ENCODE results near the gene ALKBH1.

The ALKBH1 gene

GRCh38 chr14:77691259-77691658, 16.6 kb downstream of the ALKBH1 start:
- H2AFZ ChIP-seq (ENCODE audit: low read depth, low read length): no peak overlapping the region
- no peak for DNase-seq
- no peaks in the 10 kb centered on the region for H3K9me3 ChIP-seq (ENCODE audit: insufficient read depth, low read length, severe bottlenecking)
- H3K4me2 ChIP-seq (ENCODE audit: insufficient read depth, low read length): no peak overlapping the region
- H4K20me1 ChIP-seq (ENCODE audit: insufficient read depth, low read length): peaks cover 1% of the 10 kb centered on the region; the same call in 1 of the 2 replicates
- ATAC-seq (ENCODE audit: insufficient read depth, low read depth): no peak
- no peaks in the 10 kb centered on the region for H3K27me3 ChIP-seq (ENCODE audit: insufficient read depth, low read length, poor library complexity)
- no peak overlapping the region for H3K27ac ChIP-seq (ENCODE audit: low read length)
- H3K79me2 ChIP-seq (ENCODE audit: insufficient read depth, low read length): peaks cover under 1% of the 10 kb centered on the region; the same call in 1 of the 2 replicates
- no peak overlapping the region for H3K9ac ChIP-seq (ENCODE audit: low read depth, low read length)
- TF ChIP-seq CTCF (IDR thresholded peaks at IDR 0.05; ENCODE audit: borderline replicate concordance, extremely low read depth, low read length, poor library complexity, severe bottlenecking) (no peak), EZH2 (IDR thresholded peaks at IDR 0.05; ENCODE audit: borderline replicate concordance, low read depth, low read length, severe bottlenecking) (no peak)
- no peaks in the 10 kb centered on the region for H3K4me1 ChIP-seq (ENCODE audit: insufficient read depth, low read length)
- no peak overlapping the region for H3K4me3 ChIP-seq (ENCODE audit: low read depth in 1 of 2, low read length in 2 of 2)
- peaks cover 55% of the 10 kb centered on the region for H3K36me3 ChIP-seq (ENCODE audit: insufficient read depth, low read length)

- no peaks in the 10 kb centered on the region for H3K4me1 ChIP-seq (ENCODE audit: insufficient read depth, low read length)
- H3K79me2 ChIP-seq (ENCODE audit: insufficient read depth, low read length): no peaks in the 10 kb centered on the region
- H3K27ac ChIP-seq (ENCODE audit: low read length): no peak overlapping the region
- DNase-seq (no peak), ATAC-seq (ENCODE audit: insufficient read depth, low read depth) (no peak)
- no peaks in the 10 kb centered on the region for H3K9me3 ChIP-seq (ENCODE audit: insufficient read depth, low read length, severe bottlenecking)
- TF ChIP-seq EZH2 (IDR thresholded peaks at IDR 0.05; ENCODE audit: borderline replicate concordance, low read depth, low read length, severe bottlenecking) (no peak), CTCF (IDR thresholded peaks at IDR 0.05; ENCODE audit: borderline replicate concordance, extremely low read depth, low read length, poor library complexity, severe bottlenecking) (no peak)
- peaks cover 42% of the 10 kb centered on the region; the same call in 1 of the 2 replicates for H3K36me3 ChIP-seq (ENCODE audit: insufficient read depth, low read length)
- H2AFZ ChIP-seq (ENCODE audit: low read depth, low read length): no peak overlapping the region
- no peak overlapping the region for H3K4me3 ChIP-seq (ENCODE audit: low read depth in 1 of 2, low read length in 2 of 2)
- no peak overlapping the region for H3K4me2 ChIP-seq (ENCODE audit: insufficient read depth, low read length)
- no peaks in the 10 kb centered on the region for H4K20me1 ChIP-seq (ENCODE audit: insufficient read depth, low read length)
- no peak overlapping the region for H3K9ac ChIP-seq (ENCODE audit: low read depth, low read length)
- H3K27me3 ChIP-seq (ENCODE audit: insufficient read depth, low read length, poor library complexity): no peaks in the 10 kb centered on the region
Measured at GRCh38 chr14:77682158-77682553, 25.7 kb downstream of the ALKBH1 start.

GRCh38 chr14:77681196-77682157, 26.3 kb downstream of the ALKBH1 start:
- Histone ChIP-seq H3K4me1 (ENCODE audit: insufficient read depth, low read length) (no peaks in the 10 kb centered on the region), H3K9me3 (ENCODE audit: insufficient read depth, low read length, severe bottlenecking) (no peaks in the 10 kb centered on the region), H3K4me2 (ENCODE audit: insufficient read depth, low read length) (no peak overlapping the region), H4K20me1 (ENCODE audit: insufficient read depth, low read length) (no peaks in the 10 kb centered on the region), H2AFZ (ENCODE audit: low read depth, low read length) (no peak overlapping the region), H3K27ac (ENCODE audit: low read length) (no peak overlapping the region), H3K9ac (ENCODE audit: low read depth, low read length) (no peak overlapping the region), H3K27me3 (ENCODE audit: insufficient read depth, low read length, poor library complexity) (no peaks in the 10 kb centered on the region), H3K36me3 (ENCODE audit: insufficient read depth, low read length) (peaks cover 43% of the 10 kb centered on the region; the same call in 1 of the 2 replicates), H3K4me3 (ENCODE audit: low read depth in 1 of 2, low read length in 2 of 2) (no peak overlapping the region), H3K79me2 (ENCODE audit: insufficient read depth, low read length) (no peaks in the 10 kb centered on the region)
- no peak for ATAC-seq (ENCODE audit: insufficient read depth, low read depth)
- TF ChIP-seq CTCF (IDR thresholded peaks at IDR 0.05; ENCODE audit: borderline replicate concordance, extremely low read depth, low read length, poor library complexity, severe bottlenecking) (no peak), EZH2 (IDR thresholded peaks at IDR 0.05; ENCODE audit: borderline replicate concordance, low read depth, low read length, severe bottlenecking) (no peak)
- no peak for DNase-seq

Data from DND-41 (cell line).